Activated CD4-positive, alpha-beta T cell treated with anti-CD3 and anti-CD28 coated beads, Interleukin-2, Interleukin-6, amounts not matched to agents 100 ng/mL and 50 ng/mL, durations not matched to agents 16 hours and 8 hours (primary cell): ENCODE measurements around the gene DNAH9.

Source experiments
- DNase-seq: peaks from one replicate; pipeline ENCODE4 v3.0.0-alpha.2; 2020

The DNAH9 gene

GRCh38 chr17:11990363-11990983 is 392.2 kb downstream of the DNAH9 start:
- no peak for DNase-seq

DNA sequence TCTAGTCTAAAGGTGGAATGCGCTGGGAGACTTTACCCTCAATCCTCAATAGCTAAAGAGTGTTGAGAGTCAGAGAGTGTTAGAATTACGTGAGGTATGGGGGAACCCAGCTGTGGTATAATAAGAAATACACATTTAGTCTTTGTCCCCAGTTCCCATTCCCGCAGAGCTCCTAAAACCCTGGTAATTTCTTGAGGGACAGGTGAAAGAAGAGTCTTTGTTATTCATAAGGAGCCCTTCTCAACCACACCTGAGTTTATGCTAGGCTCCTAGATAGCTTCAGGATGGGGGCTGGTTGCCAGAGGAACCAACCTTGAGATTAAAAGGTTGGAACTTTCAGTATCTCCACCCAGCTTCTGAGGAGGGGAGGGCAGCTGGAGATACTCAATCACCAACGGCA is 393.2 kb downstream of the DNAH9 start:
- DNase-seq, result no peak

DNA sequence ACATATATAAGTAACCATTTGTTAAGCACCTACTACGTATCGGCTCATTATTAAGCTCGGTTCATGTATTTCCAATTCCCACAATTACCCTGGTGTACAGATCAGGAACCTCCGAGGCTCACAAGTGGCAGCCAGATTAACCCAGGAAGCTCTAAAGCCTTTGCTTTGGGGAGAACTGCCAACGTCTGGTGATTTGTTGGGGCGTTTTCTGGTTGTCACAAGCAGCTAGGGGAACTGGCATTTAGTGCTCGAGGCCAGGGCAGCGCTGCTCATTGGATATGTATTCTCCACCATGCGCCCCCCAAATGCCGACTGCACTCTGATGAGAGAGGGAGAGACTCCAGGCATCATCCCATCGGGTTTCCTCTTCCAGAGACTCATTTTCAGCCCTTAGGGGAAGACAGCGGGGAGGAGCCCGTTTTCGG is 398.5 kb downstream of the DNAH9 start:
- DNase-seq, result peak; percentile 54

DNA sequence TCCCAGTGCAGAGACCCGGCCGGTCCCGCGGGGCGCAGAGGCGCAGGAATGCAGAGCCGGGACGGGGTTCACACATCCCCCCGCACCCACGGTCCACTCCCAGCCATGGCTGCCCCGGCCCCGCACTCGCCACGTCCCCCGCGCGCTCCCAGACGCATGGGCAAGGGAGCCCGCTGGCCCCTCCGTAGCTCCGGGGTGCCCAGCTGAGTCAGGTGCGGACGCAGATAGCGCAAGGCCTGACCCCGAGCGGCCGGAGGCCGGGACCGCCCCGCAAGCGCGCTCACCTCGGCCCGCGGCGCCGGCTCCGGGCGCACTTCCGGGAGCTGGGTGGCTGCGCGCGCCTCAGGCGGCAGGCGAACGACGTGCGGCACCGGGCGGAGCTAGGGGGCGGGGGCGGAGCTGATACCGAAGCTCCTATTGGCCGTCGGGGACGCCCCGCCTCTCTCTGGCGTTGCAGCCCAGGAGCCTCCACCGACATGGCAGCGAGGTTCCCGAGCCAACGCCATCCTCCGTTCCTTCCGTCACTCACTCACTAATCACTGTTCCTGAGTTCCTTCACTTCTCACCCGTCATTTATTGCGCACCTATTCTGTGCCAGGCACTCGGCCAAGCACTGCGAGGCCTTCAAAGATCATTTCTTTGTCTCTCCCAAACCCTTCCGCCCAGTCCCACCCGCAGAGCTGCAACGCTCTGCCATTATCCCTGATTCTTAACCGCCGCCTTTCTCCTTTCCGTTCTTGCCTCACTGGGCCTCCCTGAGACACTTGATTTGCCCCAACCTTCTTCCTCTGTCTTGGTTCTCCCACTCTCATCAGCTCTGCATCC is 399.1 kb downstream of the DNAH9 start, which contains the start of gene ZNF18:
Gene ZNF18 (minus strand): TSS at position 329 of the 825 bp plus-strand sequence. CDS start 4,646 bp downstream, outside the sequence.
- DNase-seq, result peak; percentile 96

DNA sequence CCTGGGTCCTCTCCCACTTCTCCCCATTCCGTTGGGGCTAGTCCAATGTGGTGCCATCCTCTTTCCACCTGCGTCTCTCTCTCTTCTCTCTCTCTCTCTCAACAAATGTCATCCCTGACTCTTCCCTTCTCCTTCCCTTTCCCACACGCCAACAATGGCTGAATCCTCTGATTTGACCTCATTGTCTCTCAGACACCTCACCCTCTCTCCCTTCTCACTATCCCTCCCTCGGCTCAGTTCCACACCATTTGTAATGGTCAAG is 399.6 kb downstream of the DNAH9 start:
- no peak for DNase-seq

DNA sequence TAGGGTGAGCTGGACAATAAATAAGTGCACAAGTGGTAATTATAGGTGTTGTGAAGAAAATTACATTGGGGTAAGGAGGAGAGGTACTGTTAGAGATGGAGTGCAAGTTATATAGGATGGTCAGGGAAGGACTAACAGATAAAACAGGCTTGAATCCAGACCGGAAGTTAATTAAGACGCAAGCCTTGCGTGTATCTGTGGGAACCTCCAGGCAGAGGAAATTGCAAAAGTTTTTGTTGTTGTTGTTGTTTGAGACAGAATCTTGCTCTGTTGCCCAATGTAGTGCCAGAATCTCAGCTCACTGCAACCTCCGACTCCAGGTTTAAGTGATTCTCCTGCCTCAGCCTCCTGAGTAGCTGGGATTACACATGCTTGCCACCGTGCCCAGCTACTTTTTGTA is 401.4 kb downstream of the DNAH9 start:
- no peak for DNase-seq

DNA sequence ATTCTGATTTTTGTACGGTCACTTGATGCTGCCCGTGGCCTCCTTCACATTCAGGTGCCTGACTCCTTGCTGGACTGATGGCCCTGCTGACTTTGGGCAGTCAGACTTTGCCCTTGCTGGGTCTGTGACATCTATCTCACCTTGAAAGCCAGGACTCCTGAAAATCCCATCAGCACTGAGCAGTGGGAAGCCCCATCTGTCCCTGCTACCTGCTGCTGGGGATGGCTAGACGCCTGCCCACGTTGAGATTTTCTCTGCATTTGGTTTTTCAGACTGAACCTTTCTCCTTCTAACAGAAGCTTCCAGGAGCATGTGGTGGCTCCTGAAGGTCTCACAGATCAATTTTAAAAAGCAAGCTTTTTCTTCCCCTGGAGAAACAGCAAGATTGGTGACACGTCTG is 409.2 kb downstream of the DNAH9 start:
- DNase-seq, result no peak
